HL-60/S4 (cell line): ENCODE measurements around the gene PLCH2.

Source experiments
- in situ Hi-C: fragments of 300-500 bp; cut with MboI; formaldehyde crosslinking; loops from 2 replicates; pipeline ENCODE4 v1.14.3; 2022; ENCODE audit warnings: low sequenced_read_pairs

PLCH2 gene

GRCh38 chr1:2527556-2527860 is 51.4 kb downstream of the PLCH2 start:
- in situ Hi-C loops, result loop anchor here (25.0 kb wide), 1 partner anchor 340 kb away; the partner anchor contains the start of gene FAAP20

DNA sequence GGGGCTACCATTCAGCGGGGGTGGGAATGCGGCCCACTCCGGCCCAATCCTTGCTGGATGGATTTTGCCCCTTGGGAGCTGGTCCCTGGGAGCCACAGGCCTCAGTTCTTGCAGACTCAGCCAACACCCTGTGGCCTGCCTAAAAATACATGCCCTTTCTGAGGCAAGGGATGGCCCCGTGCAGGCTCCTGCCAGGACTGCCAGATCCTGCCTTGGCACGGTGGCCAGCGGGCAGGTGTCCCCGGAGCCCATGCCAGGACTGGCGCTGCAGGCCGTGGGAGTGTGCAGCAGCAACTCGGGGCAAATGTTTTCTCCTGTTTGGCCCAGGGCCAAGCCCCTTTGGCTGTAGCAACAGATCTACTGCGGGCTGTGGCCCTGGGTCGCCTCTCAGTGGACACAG is 51.9 kb downstream of the PLCH2 start:
- in situ Hi-C loops, result loop anchor here (25.0 kb wide), 1 partner anchor 341 kb away; the partner anchor contains the start of gene FAAP20

DNA sequence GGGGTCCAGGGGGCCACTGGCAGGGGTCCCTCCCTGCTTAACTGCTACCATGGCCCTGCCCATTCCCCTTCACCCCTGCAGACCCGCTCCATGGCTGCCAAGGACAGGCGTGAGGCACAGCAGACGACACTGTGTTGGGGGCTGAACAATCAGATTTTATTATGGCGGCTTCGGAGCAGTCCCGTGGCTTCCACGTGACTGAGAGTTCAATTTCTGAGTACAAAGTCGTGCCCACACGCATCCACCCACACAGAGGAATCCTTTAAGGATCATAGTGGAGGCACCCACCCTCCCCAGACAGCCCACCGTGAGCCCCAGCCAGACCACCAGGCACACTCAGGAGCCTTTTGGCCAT is 52.5 kb downstream of the PLCH2 start:
- in situ Hi-C loops, result loop anchor here (25.0 kb wide), 1 partner anchor 341 kb away; the partner anchor contains the start of gene FAAP20

DNA sequence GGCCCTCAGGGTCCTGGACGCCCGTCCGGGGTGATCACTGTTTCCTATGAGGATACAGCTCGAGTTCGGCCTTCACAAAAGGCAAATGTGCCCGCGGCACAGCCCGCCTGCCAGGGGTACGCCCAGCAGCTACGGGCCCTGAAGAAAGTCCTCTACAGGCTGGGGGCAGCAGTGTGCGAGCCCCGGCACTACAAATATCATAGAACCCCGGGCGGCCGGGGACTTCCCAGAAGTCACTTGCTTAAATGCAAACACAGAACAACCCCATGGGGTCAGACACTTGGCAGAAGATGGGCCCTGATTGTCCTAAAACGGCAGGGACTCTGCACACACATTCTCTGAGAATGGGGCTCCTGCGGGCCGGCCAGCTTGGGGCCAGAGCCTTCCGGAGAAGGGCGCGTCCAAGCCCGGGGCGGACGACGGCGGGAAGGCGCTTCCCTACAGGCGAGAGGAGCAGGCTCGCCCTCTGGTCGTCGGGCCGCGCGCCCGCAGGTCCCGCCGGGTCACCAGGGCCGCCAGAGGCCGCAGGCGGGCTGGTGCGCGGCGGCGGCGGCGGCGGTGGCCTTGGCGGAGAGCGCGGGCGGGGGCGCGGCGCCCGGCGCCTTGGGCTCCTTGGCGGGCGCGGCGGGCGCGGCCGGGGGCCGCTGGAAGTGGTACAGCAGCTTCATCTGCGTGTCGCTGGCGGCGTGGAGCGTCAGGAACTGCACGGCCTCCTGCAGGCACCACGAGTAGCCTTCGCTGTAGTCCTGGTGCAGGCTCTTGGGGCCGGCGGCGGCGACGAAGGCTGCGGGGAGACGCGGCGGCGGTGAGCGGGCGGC is 53.1 kb downstream of the PLCH2 start:
- in situ Hi-C loops, result loop anchor here (25.0 kb wide), 1 partner anchor 342 kb away; the partner anchor contains the start of gene FAAP20

DNA sequence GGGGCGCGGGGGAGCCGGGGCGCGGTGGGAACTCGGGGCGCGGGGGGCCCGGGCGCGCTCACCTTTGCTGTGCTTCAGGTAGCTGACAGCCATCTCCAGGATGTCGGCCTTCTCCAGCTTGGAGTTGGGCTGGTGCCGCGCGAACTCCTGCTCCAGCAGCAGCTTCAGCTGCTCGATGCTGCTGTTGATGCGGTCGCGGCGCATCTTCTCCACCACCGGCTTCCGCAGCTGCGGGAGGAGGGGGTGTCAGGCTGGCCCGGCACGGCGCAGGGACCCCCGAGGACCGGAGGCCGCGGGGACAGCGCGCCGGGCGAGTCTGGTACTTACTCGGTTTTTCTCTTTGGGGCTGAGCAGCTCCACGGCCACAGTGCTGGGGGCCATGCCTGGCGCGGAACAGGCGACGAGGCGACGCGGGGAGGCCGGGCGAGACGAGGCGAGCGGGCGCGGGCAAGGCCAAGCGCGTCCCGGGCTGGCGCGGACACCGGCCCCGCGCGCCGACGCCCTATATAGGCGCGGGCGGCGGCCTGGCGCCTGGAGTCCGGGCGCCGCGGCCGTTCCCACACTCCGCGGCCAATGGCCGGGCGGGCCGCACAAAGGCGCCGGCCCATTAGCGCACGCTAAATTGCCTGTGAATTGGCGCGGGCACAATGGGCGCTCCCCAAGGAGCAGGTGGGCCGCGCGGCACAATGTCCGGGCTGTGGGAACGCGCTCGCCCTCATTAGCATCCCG is 53.9 kb downstream of the PLCH2 start, which contains the start of gene HES5:
TSS of gene HES5 (minus strand) at position 480 of the 729 bp plus-strand sequence. CDS start at position 381, 99 bp downstream.
- in situ Hi-C loops, result loop anchor here (25.0 kb wide), 1 partner anchor 343 kb away; the partner anchor contains the start of gene FAAP20

- in situ Hi-C loops, result loop anchor here (25.0 kb wide), 1 partner anchor 343 kb away; the partner anchor contains the start of gene FAAP20
These were observed 54.6 kb downstream of the PLCH2 start for GRCh38 chr1:2530513-2531361.

- in situ Hi-C loops, result loop anchor here (25.0 kb wide), 1 partner anchor 345 kb away; the partner anchor contains the start of gene FAAP20
These were observed 56.5 kb downstream of the PLCH2 start for GRCh38 chr1:2532485-2533160.

GRCh38 chr1:2533365-2533764 is 57.3 kb downstream of the PLCH2 start:
- in situ Hi-C loops, result loop anchor here (25.0 kb wide), 1 partner anchor 346 kb away; the partner anchor contains the start of gene FAAP20

GRCh38 chr1:2534315-2534686 is 58.2 kb downstream of the PLCH2 start:
- in situ Hi-C loops, result loop anchor here (25.0 kb wide), 1 partner anchor 347 kb away; the partner anchor contains the start of gene FAAP20

DNA sequence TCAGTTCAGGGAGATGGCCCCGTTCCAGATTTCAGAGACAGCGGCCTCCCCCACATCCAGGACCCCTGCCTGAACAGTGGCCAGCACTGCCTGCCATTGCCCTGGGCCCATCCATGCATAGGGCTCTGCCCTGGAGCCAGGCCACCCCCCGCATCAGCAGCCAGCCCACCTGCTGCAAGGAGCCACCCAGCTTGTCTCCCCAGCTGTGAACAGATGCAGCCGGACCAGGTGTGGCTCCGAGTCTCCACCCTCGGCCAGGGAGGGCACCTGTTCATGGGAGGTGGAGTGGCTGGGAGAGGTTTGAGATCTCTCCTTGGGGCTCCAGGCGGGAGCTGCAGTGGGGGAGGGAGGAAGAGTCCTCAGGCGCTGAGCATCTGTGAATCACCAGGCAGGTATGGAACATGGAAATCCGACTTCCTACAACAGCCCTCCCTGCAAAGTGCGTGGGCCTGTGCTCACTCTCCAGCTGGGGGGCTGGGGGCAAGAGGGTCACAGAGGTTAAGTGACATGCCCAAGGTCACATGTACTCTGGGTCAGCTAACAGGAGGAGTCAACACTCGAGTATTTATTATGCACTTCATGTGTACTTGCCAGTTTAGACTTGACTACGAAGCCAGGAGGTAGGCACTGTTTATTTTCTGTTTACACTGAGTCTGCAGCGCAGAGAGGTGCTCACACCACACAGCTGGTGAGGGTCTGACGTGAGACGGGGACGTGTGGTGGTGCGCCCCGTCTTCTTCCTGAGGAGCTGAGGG is 58.8 kb downstream of the PLCH2 start:
- in situ Hi-C loops, result loop anchor here (25.0 kb wide), 1 partner anchor 348 kb away; the partner anchor contains the start of gene FAAP20

- in situ Hi-C loops, result loop anchor here (25.0 kb wide), 1 partner anchor 348 kb away; the partner anchor contains the start of gene FAAP20
These were observed 59.4 kb downstream of the PLCH2 start for GRCh38 chr1:2535455-2535854.

GRCh38 chr1:2535981-2536380 is 59.9 kb downstream of the PLCH2 start:
- in situ Hi-C loops, result loop anchor here (25.0 kb wide), 1 partner anchor 349 kb away; the partner anchor contains the start of gene FAAP20

DNA sequence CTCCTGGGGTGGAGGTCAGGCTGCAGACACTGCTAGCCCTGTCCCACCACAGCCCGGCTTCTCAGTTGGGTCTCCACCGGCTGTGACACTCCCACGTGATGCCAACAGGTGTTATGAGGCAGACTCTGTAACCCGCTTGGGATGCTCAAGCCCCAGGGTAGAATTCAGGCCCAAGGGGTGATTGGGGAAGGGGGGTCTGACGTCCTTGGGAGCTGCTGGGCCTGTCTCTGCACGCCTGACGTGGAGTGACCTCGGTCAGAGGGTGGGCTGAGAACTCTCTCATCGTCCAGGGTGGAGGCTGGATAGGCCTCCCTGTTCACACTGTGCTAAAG is 61.7 kb downstream of the PLCH2 start:
- in situ Hi-C loops, result loop anchor here (25.0 kb wide), 1 partner anchor 350 kb away; the partner anchor contains the start of gene FAAP20

DNA sequence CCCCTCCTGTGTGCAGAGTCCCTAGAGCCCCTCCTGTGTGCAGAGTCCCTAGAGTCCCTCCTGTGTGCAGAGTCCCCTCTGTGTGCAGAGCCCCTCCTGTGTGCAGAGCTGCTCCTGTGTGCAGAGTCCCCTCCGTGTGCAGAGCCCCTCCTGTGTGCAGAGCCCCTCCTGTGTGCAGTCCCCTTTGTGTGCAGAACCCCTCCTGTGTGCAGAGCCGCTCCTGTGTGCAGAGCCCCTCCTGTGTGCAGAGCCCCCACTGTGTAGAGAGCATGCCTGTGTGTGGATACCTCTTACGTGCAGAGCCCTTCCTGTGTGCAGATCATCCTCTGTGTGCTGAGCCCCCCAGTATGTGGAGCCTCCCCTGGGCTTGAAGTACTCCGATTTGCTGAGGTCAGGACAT is 62.3 kb downstream of the PLCH2 start:
- in situ Hi-C loops, result loop anchor here (25.0 kb wide), 1 partner anchor 351 kb away; the partner anchor contains the start of gene FAAP20

- in situ Hi-C loops, result loop anchor here (25.0 kb wide), 1 partner anchor 352 kb away; the partner anchor contains the start of gene FAAP20
These were observed 62.8 kb downstream of the PLCH2 start for GRCh38 chr1:2538872-2539271.

DNA sequence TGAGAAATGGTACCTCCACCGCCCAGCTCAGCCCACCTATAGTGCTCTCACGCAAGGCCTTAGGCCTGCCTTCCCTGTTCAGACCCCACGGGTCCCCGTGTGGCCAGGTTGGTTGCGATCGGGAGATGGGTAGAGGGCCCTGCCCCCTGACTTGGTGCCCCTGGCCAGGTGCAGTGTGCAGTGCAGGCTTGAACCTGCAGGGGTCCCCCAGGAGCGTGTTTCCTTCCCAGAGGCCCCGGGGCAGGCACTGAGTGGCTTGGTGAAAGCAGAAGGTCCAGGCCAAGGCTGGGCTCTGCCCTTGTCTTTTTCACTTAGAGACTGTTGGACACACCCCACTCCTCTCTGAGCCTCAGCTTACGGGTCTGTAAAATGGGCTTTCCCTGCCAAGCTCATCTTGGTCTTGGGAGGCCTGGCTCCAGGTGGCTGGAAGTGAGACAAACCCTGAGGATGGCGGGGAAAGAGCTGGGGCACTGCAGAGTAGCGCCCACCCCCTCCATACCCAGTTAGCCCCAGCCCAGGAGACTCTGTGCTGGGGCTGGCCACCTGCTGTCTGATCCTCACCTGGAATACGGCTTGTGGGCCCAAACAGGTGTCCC is 63.3 kb downstream of the PLCH2 start:
- in situ Hi-C loops, result loop anchor here (25.0 kb wide), 1 partner anchor 352 kb away; the partner anchor contains the start of gene FAAP20

GRCh38 chr1:2540816-2541492 is 64.9 kb downstream of the PLCH2 start:
- in situ Hi-C loops, result loop anchor here (10.0 to 25.0 kb wide), 2 partner anchors 126 to 354 kb away; partner anchors contain the start of genes FAAP20 and PEX10
